BE2C (cell line): ENCODE results near the gene EIF5B.

Source experiments
- DNase-seq: peaks from one replicate; pipeline ENCODE4 v3.0.0-alpha.2; 2020
- H3K27me3 ChIP-seq: fragments of 250-450 bp; sonication (Bioruptor Pico); 2 replicates; pipeline ENCODE4 v1.5.1; 2020; ENCODE audit warnings: mild to moderate bottlenecking
- H3K36me3 ChIP-seq: fragments of 250-450 bp; sonication (Bioruptor Pico); 2 replicates; pipeline ENCODE4 v1.5.1; 2020; ENCODE audit warnings: mild to moderate bottlenecking
- H3K4me1 ChIP-seq: fragments of 250-450 bp; sonication (Bioruptor Pico); 2 replicates; pipeline ENCODE4 v1.5.1; 2020
- H3K4me3 ChIP-seq: 2 replicates; pipeline ENCODE4 v1.5.1; 2011; ENCODE audit warnings: low read depth, low read length
- H3K9me3 ChIP-seq: fragments of 250-450 bp; sonication (Bioruptor Pico); 2 replicates; pipeline ENCODE4 v1.5.1; 2020
- TF ChIP-seq, protein P1 (sequence below): IDR thresholded peaks from 2 replicates; pipeline ENCODE4 v1.5.1; 2012; ENCODE audit warnings: mild to moderate bottlenecking, low read depth, low read length

The EIF5B gene

DNA sequence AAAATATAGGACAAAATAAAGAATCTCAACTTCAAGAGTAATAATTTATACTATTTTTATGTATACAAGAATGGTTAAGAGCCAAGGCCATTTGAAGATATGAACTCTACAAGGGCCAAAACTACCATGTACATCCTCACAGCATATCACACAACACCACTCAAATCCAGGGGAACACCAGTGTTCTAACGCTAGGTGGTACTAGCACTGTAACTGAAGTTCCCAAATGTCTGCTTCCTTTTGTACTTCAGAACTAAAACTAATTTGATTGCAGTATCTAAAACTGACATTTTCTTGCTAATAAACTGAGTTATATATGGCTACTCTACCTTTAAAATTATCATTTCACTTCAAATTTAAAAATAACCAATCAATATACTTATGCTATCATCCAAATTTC is 105.6 kb downstream of the EIF5B start:
- TF ChIP-seq, protein P1, sequence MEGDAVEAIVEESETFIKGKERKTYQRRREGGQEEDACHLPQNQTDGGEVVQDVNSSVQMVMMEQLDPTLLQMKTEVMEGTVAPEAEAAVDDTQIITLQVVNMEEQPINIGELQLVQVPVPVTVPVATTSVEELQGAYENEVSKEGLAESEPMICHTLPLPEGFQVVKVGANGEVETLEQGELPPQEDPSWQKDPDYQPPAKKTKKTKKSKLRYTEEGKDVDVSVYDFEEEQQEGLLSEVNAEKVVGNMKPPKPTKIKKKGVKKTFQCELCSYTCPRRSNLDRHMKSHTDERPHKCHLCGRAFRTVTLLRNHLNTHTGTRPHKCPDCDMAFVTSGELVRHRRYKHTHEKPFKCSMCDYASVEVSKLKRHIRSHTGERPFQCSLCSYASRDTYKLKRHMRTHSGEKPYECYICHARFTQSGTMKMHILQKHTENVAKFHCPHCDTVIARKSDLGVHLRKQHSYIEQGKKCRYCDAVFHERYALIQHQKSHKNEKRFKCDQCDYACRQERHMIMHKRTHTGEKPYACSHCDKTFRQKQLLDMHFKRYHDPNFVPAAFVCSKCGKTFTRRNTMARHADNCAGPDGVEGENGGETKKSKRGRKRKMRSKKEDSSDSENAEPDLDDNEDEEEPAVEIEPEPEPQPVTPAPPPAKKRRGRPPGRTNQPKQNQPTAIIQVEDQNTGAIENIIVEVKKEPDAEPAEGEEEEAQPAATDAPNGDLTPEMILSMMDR = peak; percentile 47
- Histone ChIP-seq H3K27me3 (no peaks in the 10 kb centered on the region), H3K4me3 (no peak overlapping the region), H3K4me1 (no peaks in the 10 kb centered on the region), H3K36me3 (no peaks in the 10 kb centered on the region), H3K9me3 (no peaks in the 10 kb centered on the region)
- DNase-seq = no peak

DNA sequence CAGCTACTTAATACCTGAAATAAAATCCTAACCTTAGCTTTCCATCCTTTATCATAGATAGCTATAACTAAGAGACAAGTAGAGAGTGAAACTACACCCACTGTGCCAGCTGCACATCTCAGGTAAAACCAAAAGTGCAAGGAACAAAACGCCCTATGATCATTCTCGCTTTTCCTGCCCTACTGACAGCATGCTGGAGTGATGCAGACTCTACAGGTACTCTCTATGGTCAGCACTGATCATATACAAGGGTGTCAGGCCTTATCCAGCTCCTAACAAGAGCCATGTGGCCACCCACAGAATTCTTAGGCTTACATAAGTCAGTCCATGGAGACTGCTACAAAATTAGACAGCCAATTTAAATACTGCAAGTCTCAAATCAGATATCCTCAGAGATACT is 107.0 kb downstream of the EIF5B start:
- no peak for DNase-seq
- Histone ChIP-seq H3K9me3 (no peaks in the 10 kb centered on the region), H3K36me3 (no peaks in the 10 kb centered on the region), H3K27me3 (no peaks in the 10 kb centered on the region), H3K4me1 (no peaks in the 10 kb centered on the region), H3K4me3 (no peak overlapping the region)
- TF ChIP-seq, protein P1 = no peak

- no peaks in the 10 kb centered on the region for H3K36me3 ChIP-seq
- no peak overlapping the region for H3K4me3 ChIP-seq
- H3K27me3 ChIP-seq = no peaks in the 10 kb centered on the region
- TF ChIP-seq, protein P1 = no peak
- H3K9me3 ChIP-seq = no peaks in the 10 kb centered on the region
- no peaks in the 10 kb centered on the region for H3K4me1 ChIP-seq
- DNase-seq = no peak
Observed at GRCh38 chr2:99445065-99445464, 107.9 kb downstream of the EIF5B start.

GRCh38 chr2:99448556-99448955 is 111.4 kb downstream of the EIF5B start:
- TF ChIP-seq, protein P1 = no peak
- no peaks in the 10 kb centered on the region for H3K36me3 ChIP-seq
- H3K9me3 ChIP-seq = no peaks in the 10 kb centered on the region
- H3K4me1 ChIP-seq = no peaks in the 10 kb centered on the region
- no peak for DNase-seq
- H3K4me3 ChIP-seq = no peak overlapping the region
- H3K27me3 ChIP-seq = no peaks in the 10 kb centered on the region

- Histone ChIP-seq H3K27me3 (no peaks in the 10 kb centered on the region), H3K4me3 (no peak overlapping the region), H3K9me3 (no peaks in the 10 kb centered on the region), H3K4me1 (no peaks in the 10 kb centered on the region), H3K36me3 (no peaks in the 10 kb centered on the region)
- TF ChIP-seq, protein P1 = no peak
- DNase-seq = no peak
Observed at GRCh38 chr2:99450199-99450598, 113.0 kb downstream of the EIF5B start.
